Kidney glomerular epithelial cell (primary cell): ENCODE results near the gene SV2B.

Source experiments
- DNase-seq: peaks from one replicate; lab custom pipeline; 2025; lab: John Stamatoyannopoulos, UW

SV2B gene

DNA sequence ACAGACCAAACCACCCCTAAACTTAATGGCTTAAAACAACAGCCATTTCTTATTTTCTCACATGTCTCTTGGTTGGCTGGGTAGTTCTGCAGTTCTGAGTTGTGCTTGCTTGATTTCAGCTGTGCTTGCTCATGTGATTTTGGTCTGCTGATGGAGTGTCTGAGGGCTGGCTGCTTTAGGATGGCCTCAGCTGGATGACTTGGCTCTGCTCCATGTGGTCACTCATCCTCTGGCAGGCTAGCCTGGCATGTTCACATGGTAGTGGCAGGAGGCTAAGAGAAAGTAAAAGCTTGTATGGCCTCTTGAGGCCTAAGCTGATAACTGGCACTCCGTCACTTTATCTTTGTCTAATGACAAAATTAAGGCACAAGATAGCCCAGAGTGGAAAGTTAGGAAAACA, 4.1 kb downstream of the SV2B start:
- DNase-seq: no peak

DNA sequence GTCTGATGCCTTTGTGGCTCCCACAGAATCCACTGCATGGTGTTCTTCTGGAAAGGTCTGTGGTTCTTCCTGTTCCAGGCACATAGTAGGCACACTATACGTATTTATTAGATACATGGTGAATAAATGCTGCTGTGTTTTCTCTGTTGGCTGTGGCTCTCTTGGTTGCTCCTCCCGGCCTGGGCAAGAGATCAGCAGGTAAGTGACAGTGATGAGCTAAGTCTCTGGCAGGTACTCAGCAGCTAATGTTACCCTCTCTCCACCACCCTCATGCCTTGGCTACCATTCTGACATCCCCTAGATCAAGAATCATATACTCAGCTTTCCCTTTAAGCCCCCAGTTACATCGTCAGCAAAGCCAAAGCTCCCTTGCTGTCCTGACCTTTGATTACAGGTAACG, 8.4 kb downstream of the SV2B start:
- no peak for DNase-seq

DNA sequence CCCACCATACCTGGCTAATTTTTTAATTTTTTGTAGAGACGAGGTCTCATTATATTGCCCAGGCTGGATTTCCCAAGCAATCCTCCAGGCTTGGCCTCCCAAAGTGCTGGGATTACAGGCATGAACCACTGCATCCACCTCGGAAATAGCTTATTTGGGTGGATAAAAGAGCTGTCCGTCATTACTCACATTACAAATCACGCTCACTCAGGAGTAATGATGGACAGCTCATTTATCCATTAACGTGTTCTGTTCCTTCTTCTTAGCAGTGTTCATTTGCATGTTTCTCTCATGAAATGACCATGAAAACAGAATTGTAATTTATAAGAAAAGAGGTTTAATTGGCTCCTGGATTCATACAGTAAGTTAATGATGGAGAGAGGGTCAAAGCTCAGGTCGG, 9.8 kb downstream of the SV2B start:
- DNase-seq: no peak

DNA sequence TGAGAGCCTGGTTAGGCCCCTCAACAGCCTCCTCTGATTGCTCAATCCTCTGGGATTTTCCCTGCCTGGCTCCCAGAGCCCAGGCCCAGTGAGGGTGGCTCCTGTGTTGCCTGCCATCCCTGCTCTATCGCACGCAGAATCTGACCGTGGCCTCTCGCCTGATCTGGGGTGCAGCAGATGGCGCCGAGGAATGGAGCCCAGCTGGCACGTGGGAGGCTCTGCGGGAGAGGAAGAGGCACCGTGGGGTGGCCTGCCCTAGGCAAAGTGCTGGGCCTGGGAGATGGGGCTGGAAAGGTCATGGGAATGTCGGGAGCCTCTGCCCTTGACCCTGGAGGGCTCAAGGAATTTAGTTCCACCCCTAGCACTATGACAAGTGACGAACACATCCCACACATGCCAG, 10.3 kb downstream of the SV2B start:
- DNase-seq: no peak

DNA sequence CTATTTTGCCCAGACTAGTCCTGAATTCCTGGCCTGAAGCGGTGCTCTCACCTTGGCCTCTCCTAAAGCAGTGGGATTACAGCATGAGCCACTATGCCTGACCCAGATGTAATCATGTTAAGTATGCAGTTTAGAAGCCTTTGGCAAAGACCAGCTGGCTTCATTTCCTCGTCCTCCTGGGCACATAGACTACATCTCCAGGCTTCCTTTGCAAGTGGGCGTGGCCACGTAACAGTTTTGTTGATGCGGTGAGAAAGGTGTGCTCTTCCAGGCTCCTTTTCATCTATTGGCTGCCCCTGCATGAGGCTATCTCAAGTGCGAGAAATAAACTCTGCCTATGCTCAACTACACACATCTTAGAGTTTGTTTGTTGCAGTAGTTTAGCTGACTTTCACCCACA, 13.0 kb downstream of the SV2B start:
- no peak for DNase-seq

DNA sequence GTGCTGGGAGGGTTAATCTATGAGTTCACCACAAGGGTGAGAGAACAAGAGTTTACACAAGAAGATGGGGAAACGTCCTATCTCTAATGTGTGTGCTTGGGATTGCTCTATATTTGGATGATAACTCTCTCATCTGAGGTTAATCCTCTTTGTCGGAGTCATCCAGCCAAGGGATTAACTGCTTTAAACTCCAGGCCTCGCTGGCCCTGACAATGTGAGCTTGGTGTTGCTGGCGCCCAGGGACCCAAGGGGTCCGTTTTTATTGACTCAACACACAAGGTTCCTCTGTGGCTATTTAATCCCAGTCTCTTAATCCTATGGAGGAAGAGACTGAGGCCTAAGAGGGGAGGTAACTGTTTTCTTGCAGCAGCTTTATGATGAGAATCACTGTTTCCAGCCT, 14.2 kb downstream of the SV2B start:
- DNase-seq: no peak

DNA sequence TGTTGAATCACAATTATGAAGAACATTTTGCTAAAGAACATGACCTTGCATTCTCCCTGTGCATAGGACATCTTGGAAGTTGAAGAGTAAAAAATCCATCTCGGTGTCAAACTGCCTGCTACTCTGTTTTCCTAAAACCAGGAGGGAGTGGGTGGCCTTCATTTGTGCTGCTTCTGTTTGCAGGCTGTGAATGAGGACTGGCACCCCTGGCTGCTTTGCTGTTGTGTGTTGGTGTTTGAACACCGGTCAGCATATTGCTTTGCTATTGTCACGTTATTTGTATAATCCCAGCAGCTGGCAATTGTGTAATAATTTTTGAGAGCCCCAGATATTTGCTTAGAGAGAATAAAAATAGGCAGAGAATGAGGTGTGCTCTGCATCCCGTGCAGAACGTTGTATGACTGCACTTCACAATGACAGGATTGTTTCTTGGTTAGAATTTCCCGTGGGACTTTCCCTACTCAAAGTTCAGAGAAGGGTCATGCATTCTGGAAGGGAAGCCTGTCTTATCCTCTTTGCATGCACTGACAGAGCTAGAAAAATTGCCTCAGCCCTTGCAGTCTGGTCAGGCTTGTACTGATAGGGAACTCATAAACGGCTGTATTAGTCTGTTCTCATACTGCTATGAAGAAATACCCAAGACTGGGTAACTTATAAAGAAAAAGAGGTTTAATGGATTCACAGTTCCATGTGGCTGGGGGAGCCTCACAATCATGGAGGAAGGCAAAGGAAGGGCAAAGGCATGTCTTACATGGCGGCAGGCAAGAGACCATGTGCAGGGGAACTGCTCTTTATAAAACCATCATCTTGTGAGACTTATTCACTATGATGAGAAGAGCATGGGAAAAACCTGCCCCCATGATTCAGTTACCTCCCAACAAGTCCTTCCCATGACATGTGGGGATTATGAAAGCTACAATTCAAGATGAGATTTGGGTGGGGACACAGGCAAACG, 16.3 kb downstream of the SV2B start:
- peak; percentile 40 for DNase-seq

DNA sequence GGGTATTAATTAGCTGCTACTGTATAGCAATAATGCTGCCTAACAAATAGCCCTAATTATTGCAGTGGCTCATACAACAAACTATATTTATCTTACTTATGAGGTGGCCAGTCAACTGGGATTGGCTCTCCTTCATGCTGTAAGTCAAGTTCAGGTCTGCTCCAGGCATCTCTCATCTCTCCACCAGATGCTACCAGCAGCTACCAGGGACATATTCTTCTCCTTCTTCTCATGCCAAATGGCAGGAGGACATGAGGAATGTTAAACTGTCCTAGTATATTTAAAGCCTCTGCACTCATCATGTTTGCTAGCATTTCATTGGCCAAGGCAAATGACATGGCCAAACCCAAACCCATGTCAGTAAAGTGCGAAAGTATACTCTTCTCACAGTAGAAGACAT, 17.3 kb downstream of the SV2B start:
- no peak for DNase-seq

DNA sequence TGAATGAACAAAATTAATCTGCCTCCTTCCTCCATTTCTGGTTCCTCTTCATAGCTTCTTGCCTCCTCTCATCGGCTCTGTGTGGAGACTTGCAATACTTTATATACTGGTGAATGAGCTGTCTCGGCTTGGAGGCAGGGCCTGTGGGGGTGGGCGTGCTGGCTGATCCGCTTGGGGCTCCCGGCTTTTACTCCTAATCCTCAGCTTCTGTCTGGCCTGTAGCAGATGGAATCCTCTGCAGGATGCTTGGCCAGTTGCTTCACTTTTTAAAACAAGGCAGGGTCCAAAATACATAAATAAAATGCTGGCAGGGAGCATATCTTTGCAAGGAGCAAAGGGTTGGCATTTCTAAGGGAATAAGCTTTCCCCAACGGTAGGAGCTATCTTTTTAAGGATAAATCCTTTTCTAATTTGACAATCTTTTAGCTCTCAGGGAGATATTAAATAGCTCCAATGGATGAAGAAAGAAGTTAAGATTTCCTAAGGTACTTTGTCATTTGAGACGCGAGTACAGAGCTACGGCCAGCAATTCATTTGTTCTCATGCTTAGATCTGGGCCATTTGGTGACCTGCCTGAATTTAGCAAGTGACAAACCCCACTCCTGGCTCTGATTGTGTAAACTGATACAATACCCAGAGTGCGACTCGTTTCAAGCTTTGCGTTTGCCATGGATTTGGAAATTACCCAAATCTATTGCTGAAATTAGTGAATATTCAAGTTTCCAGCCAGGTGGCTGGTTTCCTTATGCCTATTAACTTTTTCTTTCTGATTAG, 18.9 kb downstream of the SV2B start:
- no peak for DNase-seq

DNA sequence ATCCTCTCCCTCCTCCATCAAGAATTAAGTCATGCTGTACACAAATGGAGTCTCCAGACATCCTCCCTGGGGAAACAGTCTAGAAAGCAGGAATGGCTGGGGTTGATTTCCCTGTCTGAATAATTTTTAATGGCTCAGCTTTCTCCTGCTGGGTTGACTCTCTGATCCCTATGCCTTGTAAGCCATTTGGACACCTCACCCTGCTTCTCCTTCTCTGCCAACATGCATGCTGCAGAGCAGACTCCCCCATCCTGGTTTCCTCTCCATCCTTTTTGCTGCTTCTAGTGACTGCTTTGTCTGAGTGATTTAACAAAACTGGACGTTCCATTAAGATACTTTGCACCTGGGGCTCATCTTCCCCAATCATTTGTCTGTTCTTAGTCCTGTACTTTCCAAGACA, 22.2 kb downstream of the SV2B start:
- no peak for DNase-seq

DNA sequence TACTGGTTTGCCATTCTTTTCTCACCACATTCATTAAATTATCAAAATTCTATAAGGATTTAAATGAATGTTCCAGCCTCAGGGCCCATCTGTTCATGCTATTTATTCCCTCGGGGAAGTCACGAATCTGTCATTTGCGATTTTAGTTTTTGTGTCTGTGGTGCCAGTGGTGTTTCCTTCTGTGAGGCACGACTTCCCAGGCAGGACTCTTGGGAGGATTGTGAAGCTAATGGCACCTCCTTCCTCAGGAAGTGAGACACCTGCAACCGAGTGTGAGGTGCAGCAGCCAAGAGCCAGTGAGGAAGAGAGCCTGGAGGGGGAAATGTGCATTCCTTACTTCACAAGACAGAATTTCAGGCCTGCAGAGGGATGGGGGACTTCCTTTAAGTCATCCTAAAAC, 24.1 kb downstream of the SV2B start:
- no peak for DNase-seq

DNA sequence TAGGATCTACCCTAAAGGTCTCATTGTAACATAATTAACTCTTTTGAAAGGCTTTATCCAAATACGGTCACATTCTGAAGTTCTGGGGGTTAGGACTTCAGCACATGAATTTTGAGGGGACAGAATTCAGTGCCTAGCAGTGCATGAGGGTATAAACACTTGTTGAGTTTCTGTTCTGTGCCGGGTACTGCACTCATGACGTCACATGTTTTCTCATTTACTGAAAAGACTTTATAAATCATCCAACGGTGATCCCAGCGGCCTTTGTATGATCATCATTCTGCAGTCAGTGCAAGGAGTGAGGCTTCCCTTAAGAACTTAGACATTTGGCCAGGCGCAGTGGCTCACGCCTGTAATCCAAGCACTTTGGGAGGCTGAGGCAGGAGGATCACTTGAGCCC, 25.1 kb downstream of the SV2B start:
- no peak for DNase-seq

DNA sequence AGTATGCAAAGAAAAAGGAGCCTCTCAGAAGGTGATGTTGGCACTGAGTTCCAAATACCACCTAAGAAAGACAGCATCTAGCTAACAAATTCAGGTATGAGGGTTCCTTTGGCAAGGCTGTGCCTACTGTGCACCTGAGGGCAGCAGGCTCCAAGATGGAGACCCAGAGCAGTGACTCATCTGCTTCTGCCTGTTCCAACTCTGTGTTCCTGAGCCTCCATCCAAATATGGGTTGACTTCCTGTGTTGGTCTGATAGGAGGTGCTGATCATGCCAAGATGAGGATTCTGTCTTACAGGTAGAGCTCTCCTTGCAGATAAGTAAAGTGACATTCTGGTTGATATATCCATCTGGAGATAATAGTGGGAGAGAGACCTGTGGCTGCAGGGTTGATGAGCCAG, 26.0 kb downstream of the SV2B start:
- no peak for DNase-seq

DNA sequence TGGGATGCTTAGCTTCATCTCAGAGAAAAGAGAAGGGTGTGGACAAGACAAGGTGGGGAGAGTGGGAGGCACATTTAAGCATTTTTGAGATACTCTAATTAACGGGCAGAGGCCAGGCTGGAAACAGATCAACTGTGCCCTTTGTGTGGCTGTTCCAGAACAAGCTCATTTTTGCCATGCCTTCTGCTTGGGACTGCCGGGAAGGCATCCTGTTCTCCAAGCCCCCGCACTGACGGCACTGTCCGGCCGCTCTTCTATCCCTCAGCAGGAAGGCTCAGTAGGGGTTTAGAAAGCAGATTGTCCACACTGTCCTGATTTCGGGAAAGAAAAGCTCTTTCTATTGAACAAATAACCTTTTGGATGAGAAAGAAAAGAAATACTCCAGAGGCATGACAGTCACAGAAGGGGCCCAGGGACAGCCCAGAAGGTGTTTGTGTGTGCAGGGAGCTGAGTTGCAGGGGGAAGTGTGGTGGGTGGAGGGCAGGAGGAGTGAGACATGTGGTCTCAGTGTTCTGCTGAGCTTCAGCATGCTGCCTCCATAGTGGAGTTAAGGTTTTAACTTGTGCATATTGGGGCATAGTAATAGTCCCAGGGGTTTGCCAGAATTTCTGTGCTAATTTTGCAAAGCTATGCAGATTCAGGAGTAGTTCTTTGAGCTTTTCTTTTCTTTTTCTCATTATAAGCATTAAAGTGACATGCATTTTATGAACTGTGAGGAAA, 27.3 kb downstream of the SV2B start:
- DNase-seq: no peak

DNA sequence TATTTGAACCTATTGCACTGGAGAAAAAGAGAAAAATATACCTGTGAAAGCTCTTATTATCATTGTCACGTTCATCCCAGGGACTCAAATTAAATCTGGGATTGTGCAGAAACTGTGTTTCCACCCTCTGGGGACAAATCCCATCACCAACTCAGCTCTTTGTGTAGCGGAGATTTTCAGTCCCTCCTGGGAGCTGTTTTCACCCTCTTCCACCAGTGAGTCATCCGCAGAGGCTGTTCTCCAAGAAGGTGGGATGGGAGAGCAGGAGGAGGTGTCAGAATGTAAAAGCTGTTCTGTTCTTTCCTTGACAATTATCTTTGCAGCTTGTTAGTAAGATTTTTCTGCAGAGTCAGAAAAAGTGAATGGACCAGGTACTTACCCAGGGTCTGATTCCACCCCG, 28.0 kb downstream of the SV2B start:
- no peak for DNase-seq

DNA sequence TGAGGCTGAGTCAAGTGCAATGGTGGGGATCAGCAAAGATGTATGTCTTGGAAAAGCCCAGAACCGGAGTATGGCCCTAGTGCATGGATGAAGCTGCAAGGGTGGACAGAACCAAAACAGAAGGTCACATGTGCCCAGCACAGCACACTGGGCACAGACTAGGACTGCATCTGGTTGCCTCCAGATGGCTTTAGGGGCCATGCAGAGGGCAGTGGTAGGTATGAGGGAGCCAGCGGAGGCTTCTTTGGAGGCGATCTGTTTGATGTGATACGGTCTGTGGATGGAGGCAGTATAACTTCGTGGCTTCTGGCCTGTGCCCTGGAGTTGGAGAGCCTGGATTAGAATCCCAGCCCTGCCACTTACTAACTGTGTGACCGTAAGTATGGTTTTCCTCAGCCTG, 29.4 kb downstream of the SV2B start:
- no peak for DNase-seq

DNA sequence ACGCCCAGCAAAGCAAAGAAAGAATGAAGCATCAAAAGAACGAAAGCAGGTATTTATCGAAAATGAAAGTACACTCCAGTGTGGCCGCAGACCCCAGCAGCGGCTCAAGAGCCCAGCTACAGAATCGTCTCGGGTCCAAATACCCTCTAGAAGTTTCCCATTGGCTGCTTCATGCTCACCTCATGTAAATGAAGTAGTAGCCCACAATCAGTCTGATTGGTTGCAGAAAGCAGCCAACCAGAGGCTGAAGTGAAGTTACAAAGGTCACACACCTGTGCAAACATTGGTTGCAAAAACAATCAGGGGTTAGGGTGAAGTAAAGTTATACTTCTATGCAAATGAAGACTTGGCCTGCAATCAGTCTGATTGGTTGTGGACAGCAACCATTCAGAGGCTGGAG, 32.0 kb downstream of the SV2B start:
- no peak for DNase-seq

DNA sequence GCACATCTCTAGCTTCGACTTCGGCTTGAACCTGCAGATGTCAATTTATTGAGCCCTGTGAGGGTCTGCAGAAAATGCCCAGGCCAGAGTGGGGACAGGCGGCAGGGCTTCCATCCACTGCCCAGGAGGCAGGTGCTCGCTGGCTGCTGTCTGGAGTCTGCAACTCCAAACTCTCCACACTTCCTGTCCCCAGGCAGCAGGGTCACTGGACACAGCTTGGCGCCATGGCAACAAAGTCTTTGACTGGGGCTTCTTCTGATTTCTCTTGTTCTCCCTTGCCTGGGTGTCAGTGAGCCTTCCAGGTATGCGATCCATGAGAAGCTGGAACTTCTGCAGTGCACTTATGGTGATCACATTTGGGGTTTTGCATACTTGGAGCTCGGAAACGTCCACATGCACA, 33.5 kb downstream of the SV2B start:
- DNase-seq: no peak

DNA sequence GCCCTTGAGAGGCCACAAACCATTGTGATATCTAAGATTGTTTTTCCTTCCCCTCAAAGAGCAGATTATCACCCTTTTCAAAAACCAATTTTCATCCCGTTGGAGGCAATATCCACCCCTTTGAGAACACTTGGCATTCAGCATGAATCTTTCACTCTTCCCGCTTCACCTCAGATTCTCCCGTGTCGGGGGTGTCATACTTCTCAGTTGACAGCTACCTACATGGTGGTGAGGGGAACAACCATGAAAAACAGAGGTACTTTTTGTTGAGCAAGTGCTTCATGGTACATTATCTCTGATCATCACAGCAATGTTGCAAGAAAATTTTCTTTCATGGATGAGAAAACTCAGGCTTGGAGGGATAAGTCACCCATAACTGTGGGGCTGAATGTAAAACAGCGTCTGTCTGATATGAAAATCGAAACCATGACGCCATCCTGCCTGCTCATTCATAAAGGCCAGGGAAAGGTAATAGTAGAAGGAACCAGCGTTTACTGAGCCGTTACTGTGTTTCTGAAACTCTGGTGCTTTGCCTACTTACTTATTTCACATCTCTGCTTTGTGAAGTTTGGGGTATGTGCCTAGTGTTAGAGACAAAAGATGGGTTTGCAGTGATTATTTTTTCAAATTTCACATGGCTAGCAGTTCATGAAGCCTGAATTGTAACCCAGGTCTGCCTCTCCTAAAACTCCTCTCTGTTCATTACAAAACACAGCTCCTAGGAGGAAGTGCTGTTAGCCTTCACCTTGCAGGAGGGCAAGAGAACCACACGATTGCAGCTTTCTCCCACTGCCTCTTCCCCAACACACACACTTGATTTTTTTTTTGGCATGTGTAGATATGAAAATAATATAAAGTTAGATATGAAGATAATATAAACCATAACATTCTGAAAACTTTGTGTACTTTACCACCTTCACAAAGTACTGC, 35.4 kb downstream of the SV2B start:
- DNase-seq: peak; percentile 51

DNA sequence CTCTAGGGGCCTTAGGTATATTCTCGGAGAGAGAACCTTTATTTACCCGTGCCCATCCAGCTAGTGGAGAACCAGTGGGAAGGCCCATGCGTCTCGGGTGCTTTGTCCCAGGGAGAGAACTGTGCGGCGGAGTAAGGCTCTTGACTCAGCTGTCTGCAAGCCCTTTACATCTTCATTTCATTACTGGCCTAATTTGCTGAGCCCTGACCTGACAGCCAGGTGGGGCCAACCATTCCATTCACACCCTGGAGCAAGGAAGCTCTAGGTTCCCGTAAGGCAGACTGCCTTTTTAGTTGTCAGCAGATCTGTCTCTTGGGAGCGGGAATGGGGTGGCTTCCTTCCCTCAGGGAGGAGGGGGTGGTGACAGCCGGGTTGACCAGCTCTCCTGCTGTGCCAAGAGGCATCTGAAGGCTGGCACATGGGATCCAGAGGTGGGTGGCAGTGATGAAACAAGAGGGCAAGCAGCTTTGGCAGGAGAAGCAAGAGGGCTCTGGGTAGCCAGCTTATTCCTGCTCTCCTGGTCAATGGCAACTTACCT, 36.4 kb downstream of the SV2B start:
- DNase-seq: no peak

DNA sequence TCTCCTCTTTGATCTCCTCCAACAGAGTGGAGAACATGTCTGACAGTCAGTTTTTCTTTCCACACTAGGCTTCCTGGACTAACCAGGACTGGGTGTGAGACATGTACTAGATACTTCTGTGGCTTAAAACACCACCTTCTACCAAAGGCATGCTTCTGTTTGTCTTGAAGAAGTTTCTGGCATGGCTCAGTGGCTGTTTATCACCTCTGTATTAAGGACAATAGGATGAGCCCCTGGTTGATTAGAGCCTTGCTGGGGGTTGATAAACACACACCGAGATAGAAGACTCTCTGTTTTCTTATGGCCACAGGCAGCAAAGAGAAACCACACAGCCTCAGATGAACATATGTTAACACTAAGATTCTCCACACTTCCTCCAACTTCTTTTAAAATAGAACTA, 40.5 kb downstream of the SV2B start:
- DNase-seq: no peak
